Measurements from ENCODE around the gene SLC25A39.
"Not testable (repeated sequence)": the region's sequence is repeated elsewhere in the genome, so short reads cannot be mapped to it uniquely, and the experiment has no call there.

SLC25A39 gene

GRCh38 chr17:44324571-44325275, at the start of gene SLC25A39:
SLC25A39 (minus strand) TSS chr17:44324823; CDS start chr17:44323562, 1,261 bp downstream.
- peak; percentile 96 to 99 (median 99) for DNase-seq

- no peak for DNase-seq
Observed at GRCh38 chr17:44372036-44372435, 47.4 kb upstream of the SLC25A39 start.

- not testable (repeated sequence) for DNase-seq
Observed at GRCh38 chr17:44369414-44370023, 44.9 kb upstream of the SLC25A39 start.

GRCh38 chr17:44368391-44369243, 44.0 kb upstream of the SLC25A39 start:
- not testable (repeated sequence) for DNase-seq

GRCh38 chr17:44367231-44367979, 42.8 kb upstream of the SLC25A39 start:
- DNase-seq, result no peak

- not testable (repeated sequence) for DNase-seq
Observed at GRCh38 chr17:44365051-44365450, 40.4 kb upstream of the SLC25A39 start.

- peak; percentile 72 to 92 (median 82) for DNase-seq
Observed at GRCh38 chr17:44363613-44364159, 39.1 kb upstream of the SLC25A39 start, which contains the start of gene FAM171A2. FAM171A2 (minus strand) TSS chr17:44363853; CDS start chr17:44363714, 139 bp downstream.

GRCh38 chr17:44362949-44363612, 38.5 kb upstream of the SLC25A39 start:
- DNase-seq, result peak in 1 of 3 donors; percentile 47

GRCh38 chr17:44362459-44362948, 37.9 kb upstream of the SLC25A39 start:
- no peak for DNase-seq

GRCh38 chr17:44361292-44362260, 37.0 kb upstream of the SLC25A39 start:
- DNase-seq, result no peak

- peak in 1 of 3 donors; percentile 20 for DNase-seq
Observed at GRCh38 chr17:44360826-44361225, 36.2 kb upstream of the SLC25A39 start.

GRCh38 chr17:44360144-44360533, 35.5 kb upstream of the SLC25A39 start:
- DNase-seq, result no peak

GRCh38 chr17:44359458-44360143, 35.0 kb upstream of the SLC25A39 start:
- DNase-seq, result no peak

GRCh38 chr17:44359006-44359405, 34.4 kb upstream of the SLC25A39 start:
- no peak for DNase-seq

- no peak for DNase-seq
Observed at GRCh38 chr17:44358066-44358465, 33.4 kb upstream of the SLC25A39 start.

GRCh38 chr17:44356241-44356640, 31.6 kb upstream of the SLC25A39 start:
- DNase-seq, result no peak

- DNase-seq, result no peak
Observed at GRCh38 chr17:44355642-44356099, 31.0 kb upstream of the SLC25A39 start.

- peak in 2 of 3 donors; percentile 34 to 58 for DNase-seq
Observed at GRCh38 chr17:44354582-44355561, 30.2 kb upstream of the SLC25A39 start.
